ENCODE data around the gene ZNF827.
A peak's percentile ranks its signal among the peaks of the same experiment; 100 is the strongest.

The ZNF827 gene

GRCh38 chr4:145779319-145779801 lies 159.3 kb downstream of the ZNF827 start:
- H3K27me3 ChIP-seq (ENCODE audit: insufficient read depth, low read length, poor library complexity, severe bottlenecking): no peaks in the 10 kb centered on the region
- no peaks in the 10 kb centered on the region for H3K79me2 ChIP-seq (ENCODE audit: insufficient read depth, low read length)
- H3K9ac ChIP-seq (ENCODE audit: low read depth, low read length, poor library complexity, severe bottlenecking): no peak overlapping the region
- H3F3A ChIP-seq (ENCODE audit: low read depth): no peaks in the 10 kb centered on the region
- TF ChIP-seq, protein P1, sequence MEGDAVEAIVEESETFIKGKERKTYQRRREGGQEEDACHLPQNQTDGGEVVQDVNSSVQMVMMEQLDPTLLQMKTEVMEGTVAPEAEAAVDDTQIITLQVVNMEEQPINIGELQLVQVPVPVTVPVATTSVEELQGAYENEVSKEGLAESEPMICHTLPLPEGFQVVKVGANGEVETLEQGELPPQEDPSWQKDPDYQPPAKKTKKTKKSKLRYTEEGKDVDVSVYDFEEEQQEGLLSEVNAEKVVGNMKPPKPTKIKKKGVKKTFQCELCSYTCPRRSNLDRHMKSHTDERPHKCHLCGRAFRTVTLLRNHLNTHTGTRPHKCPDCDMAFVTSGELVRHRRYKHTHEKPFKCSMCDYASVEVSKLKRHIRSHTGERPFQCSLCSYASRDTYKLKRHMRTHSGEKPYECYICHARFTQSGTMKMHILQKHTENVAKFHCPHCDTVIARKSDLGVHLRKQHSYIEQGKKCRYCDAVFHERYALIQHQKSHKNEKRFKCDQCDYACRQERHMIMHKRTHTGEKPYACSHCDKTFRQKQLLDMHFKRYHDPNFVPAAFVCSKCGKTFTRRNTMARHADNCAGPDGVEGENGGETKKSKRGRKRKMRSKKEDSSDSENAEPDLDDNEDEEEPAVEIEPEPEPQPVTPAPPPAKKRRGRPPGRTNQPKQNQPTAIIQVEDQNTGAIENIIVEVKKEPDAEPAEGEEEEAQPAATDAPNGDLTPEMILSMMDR (conservative IDR thresholded peaks at IDR 0.05; ENCODE audit: low read length): no peak
- TF ChIP-seq EZH2phosphoT487 (IDR thresholded peaks at IDR 0.05; ENCODE audit: borderline replicate concordance): no peak
- no peak overlapping the region for H3K4me3 ChIP-seq (ENCODE audit: low read length, poor library complexity, severe bottlenecking)
- no peaks in the 10 kb centered on the region for H4K20me1 ChIP-seq (ENCODE audit: insufficient read depth, low read length, poor library complexity, severe bottlenecking)
- peaks cover 6% of the 10 kb centered on the region; the same call in 1 of the 2 replicates for H3K9me3 ChIP-seq (ENCODE audit: insufficient read depth, low read depth, low read length)
- H3K4me2 ChIP-seq (ENCODE audit: low read depth, low read length, poor library complexity, severe bottlenecking): no peak overlapping the region
- H3K9me2 ChIP-seq (replicated peaks; ENCODE audit: low read depth, low read length): no peaks in the 10 kb centered on the region
- H3K36me3 ChIP-seq (ENCODE audit: insufficient read depth, low read length): peaks cover 69% of the 10 kb centered on the region
- H3K4me1 ChIP-seq (ENCODE audit: insufficient read depth, low read length, poor library complexity, severe bottlenecking): peaks cover 7% of the 10 kb centered on the region
- H2AFZ ChIP-seq (ENCODE audit: low read length): no peak overlapping the region

- no peaks in the 10 kb centered on the region for H3K9me2 ChIP-seq (replicated peaks; ENCODE audit: low read depth, low read length)
- no peak overlapping the region for H2AFZ ChIP-seq (ENCODE audit: low read length)
- H4K20me1 ChIP-seq (ENCODE audit: insufficient read depth, low read length, poor library complexity, severe bottlenecking): no peaks in the 10 kb centered on the region
- no peak overlapping the region for H3K4me2 ChIP-seq (ENCODE audit: low read depth, low read length, poor library complexity, severe bottlenecking)
- H3K36me3 ChIP-seq (ENCODE audit: insufficient read depth, low read length): peaks cover 85% of the 10 kb centered on the region
- H3K4me1 ChIP-seq (ENCODE audit: insufficient read depth, low read length, poor library complexity, severe bottlenecking): peaks cover 1% of the 10 kb centered on the region
- H3K9ac ChIP-seq (ENCODE audit: low read depth, low read length, poor library complexity, severe bottlenecking): no peak overlapping the region
- no peak for TF ChIP-seq EZH2phosphoT487 (IDR thresholded peaks at IDR 0.05; ENCODE audit: borderline replicate concordance)
- TF ChIP-seq, protein P1 (conservative IDR thresholded peaks at IDR 0.05; ENCODE audit: low read length): no peak
- H3K27me3 ChIP-seq (ENCODE audit: insufficient read depth, low read length, poor library complexity, severe bottlenecking): no peaks in the 10 kb centered on the region
- no peaks in the 10 kb centered on the region for H3K9me3 ChIP-seq (ENCODE audit: insufficient read depth, low read depth, low read length)
- H3F3A ChIP-seq (ENCODE audit: low read depth): no peaks in the 10 kb centered on the region
- no peaks in the 10 kb centered on the region for H3K79me2 ChIP-seq (ENCODE audit: insufficient read depth, low read length)
- no peak overlapping the region for H3K4me3 ChIP-seq (ENCODE audit: low read length, poor library complexity, severe bottlenecking)
Observed at GRCh38 chr4:145776208-145776607, 162.4 kb downstream of the ZNF827 start.

DNA sequence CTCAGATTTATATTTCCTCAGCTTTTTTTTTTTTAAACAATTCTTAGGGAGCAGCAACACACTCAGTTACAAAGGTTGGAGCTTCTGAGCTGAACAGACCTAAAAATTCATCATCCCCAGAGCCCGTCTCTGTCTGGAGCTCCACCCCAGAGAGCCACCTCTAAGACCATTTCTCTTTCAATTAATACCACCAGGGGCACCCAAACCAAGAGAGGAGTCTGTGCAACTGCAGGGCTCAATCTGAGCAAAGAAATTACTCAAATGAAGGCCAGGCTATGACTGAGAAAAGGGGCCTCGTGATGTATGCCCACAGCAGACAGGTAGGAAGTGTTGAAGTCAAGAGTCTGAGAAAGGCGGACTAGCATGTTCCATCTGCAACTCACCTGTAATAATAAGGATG lies 163.2 kb downstream of the ZNF827 start:
- Histone ChIP-seq H3K27me3 (ENCODE audit: insufficient read depth, low read length, poor library complexity, severe bottlenecking) (no peaks in the 10 kb centered on the region), H3K4me3 (ENCODE audit: low read length, poor library complexity, severe bottlenecking) (no peak overlapping the region), H3K9me2 (replicated peaks; ENCODE audit: low read depth, low read length) (no peaks in the 10 kb centered on the region), H3F3A (ENCODE audit: low read depth) (no peaks in the 10 kb centered on the region), H3K4me1 (ENCODE audit: insufficient read depth, low read length, poor library complexity, severe bottlenecking) (no peaks in the 10 kb centered on the region), H3K4me2 (ENCODE audit: low read depth, low read length, poor library complexity, severe bottlenecking) (no peak overlapping the region), H2AFZ (ENCODE audit: low read length) (no peak overlapping the region), H3K9me3 (ENCODE audit: insufficient read depth, low read depth, low read length) (no peaks in the 10 kb centered on the region), H3K79me2 (ENCODE audit: insufficient read depth, low read length) (no peaks in the 10 kb centered on the region), H3K36me3 (ENCODE audit: insufficient read depth, low read length) (peaks cover 89% of the 10 kb centered on the region), H4K20me1 (ENCODE audit: insufficient read depth, low read length, poor library complexity, severe bottlenecking) (no peaks in the 10 kb centered on the region), H3K9ac (ENCODE audit: low read depth, low read length, poor library complexity, severe bottlenecking) (no peak overlapping the region)
- TF ChIP-seq, protein P1 (conservative IDR thresholded peaks at IDR 0.05; ENCODE audit: low read length): peak; percentile 16; the same call in 1 of the 2 replicates
- TF ChIP-seq EZH2phosphoT487 (IDR thresholded peaks at IDR 0.05; ENCODE audit: borderline replicate concordance): no peak

All from Loucy (cell line).